Peyer's patch (tissue), 4 donors: ENCODE results near the gene MAP7D2.

Experiments used
- POLR2A ChIP-seq, 2 donors: fragments of 450-650 bp; IDR thresholded peaks; one replicate each; pipeline ENCODE4 v1.5.1; 2017; ENCODE audit warnings: antibody characterized with exemption in 2 of 2, mild to moderate bottlenecking in 2 of 2, moderate library complexity in 2 of 2
- TF ChIP-seq, protein P1 (sequence below), 6 experiments: fragments of 450-650 bp in 4 of 6; fragments of 200-600 bp in 2 of 6; sonication (generic) in 1 of 6; IDR thresholded peaks; one replicate each; pipeline ENCODE4 v1.5.1; 2017 to 2019; ENCODE audit warnings: antibody characterized with exemption in 6 of 6, mild to moderate bottlenecking in 3 of 6, moderate library complexity in 1 of 6

DNA sequence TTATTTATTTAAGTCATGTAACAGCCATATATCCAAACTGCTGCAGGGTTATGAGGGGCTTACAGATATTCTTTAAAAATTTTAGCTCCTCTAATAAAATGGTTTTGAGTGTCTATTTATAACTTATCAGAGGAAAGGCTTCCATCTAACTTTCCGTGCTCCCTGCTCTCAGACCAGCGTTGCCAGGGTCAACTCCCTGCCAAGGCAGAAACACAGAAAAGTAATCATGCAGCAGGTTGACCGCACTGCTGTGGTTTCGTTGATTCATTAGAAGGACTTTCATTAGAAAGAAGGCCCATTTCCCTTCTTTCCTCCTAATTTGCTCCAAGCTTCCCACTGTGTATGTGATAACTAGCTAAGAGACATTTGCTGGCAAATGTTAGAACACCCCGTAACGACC lies 159.8 kb downstream of the MAP7D2 start:
- TF ChIP-seq, protein P1, sequence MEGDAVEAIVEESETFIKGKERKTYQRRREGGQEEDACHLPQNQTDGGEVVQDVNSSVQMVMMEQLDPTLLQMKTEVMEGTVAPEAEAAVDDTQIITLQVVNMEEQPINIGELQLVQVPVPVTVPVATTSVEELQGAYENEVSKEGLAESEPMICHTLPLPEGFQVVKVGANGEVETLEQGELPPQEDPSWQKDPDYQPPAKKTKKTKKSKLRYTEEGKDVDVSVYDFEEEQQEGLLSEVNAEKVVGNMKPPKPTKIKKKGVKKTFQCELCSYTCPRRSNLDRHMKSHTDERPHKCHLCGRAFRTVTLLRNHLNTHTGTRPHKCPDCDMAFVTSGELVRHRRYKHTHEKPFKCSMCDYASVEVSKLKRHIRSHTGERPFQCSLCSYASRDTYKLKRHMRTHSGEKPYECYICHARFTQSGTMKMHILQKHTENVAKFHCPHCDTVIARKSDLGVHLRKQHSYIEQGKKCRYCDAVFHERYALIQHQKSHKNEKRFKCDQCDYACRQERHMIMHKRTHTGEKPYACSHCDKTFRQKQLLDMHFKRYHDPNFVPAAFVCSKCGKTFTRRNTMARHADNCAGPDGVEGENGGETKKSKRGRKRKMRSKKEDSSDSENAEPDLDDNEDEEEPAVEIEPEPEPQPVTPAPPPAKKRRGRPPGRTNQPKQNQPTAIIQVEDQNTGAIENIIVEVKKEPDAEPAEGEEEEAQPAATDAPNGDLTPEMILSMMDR (IDR thresholded peaks at IDR 0.05), result no peak
- no peak for TF ChIP-seq POLR2A (IDR thresholded peaks at IDR 0.05)
